CD4-positive, CD25-positive, alpha-beta regulatory T cell (primary cell): ENCODE measurements around the gene PSEN1. TPM values are rescaled to one million over a fixed set of nuclear protein-coding genes. Genes with fewer than 3 reads are reported as not detected.

ENCODE experiments used
- ATAC-seq, 2 donors: fragments of 150-1000 bp; cut with Tn5 transposase; one replicate each; pipeline ENCODE4 v1.10.0; 2021; ENCODE audit warnings: low read depth in 2 of 2, moderate number of reproducible peaks in 2 of 2, moderate library complexity in 1 of 2
- DNase-seq, 3 donors: peaks; one replicate each; pipeline versions ENCODE4 v3.0.0 to v3.0.0-alpha.2; 2012 to 2022; ENCODE audit warnings: mixed read lengths in 1 of 3
- H3K27ac ChIP-seq: one replicate; pipeline ENCODE4 v1.7.0; 2013; ENCODE audit warnings: mild to moderate bottlenecking, low read length; ENCODE audit not compliant: insufficient read depth, poor library complexity, severe bottlenecking
- H3K27me3 ChIP-seq: one replicate; pipeline ENCODE4 v1.7.0; 2013; ENCODE audit warnings: low read length; ENCODE audit not compliant: control insufficient read depth, insufficient read depth
- H3K36me3 ChIP-seq: one replicate; pipeline ENCODE4 v1.7.0; 2013; ENCODE audit warnings: mild to moderate bottlenecking, low read length, moderate library complexity; ENCODE audit not compliant: control insufficient read depth, insufficient read depth
- H3K4me1 ChIP-seq: 2 replicates; pipeline ENCODE4 v1.7.0; 2013; ENCODE audit warnings: mild to moderate bottlenecking, low read length; ENCODE audit not compliant: insufficient read depth, control insufficient read depth, poor library complexity, severe bottlenecking
- H3K4me3 ChIP-seq: one replicate; pipeline ENCODE4 v1.7.0; 2013; ENCODE audit warnings: low read depth, mild to moderate bottlenecking, low read length, moderate library complexity
- H3K9me3 ChIP-seq, 2 experiments: 1 replicate in 1 of 2; 2 replicates in 1 of 2; pipeline ENCODE4 v1.7.0; 2013; ENCODE audit warnings: low read length in 2 of 2, mild to moderate bottlenecking in 1 of 2, moderate library complexity in 1 of 2; ENCODE audit not compliant: control insufficient read depth in 2 of 2
- H3K27ac Mint-ChIP-seq, 3 donors: one replicate each; pipeline ENCODE4 v1.8.0; 2020 to 2022; ENCODE audit warnings: mild to moderate bottlenecking in 3 of 3, mixed read lengths in 3 of 3, moderate library complexity in 2 of 3
- H3K27me3 Mint-ChIP-seq: one replicate; pipeline ENCODE4 v1.8.0; 2022; ENCODE audit warnings: mild to moderate bottlenecking, mixed read lengths
- H3K36me3 Mint-ChIP-seq: one replicate; pipeline ENCODE4 v1.8.0; 2020; ENCODE audit warnings: mixed read lengths
- H3K4me1 Mint-ChIP-seq, 4 donors: one replicate each; pipeline ENCODE4 v1.8.0; 2020 to 2022; ENCODE audit warnings: mixed read lengths in 4 of 4, mild to moderate bottlenecking in 1 of 4
- H3K4me3 Mint-ChIP-seq, 4 donors: one replicate each; pipeline ENCODE4 v1.8.0; 2020 to 2022; ENCODE audit warnings: mild to moderate bottlenecking in 4 of 4, mixed read lengths in 4 of 4, moderate library complexity in 3 of 4
- H3K9me3 Mint-ChIP-seq, 7 donors: one replicate each; pipeline ENCODE4 v1.8.0; 2020 to 2022; ENCODE audit warnings: mixed read lengths in 7 of 7, mild to moderate bottlenecking in 3 of 7, moderate library complexity in 2 of 7
- polyA plus RNA-seq, 4 donors: library from polyadenylated mRNA; unstranded; fragments of 300-500 nt; fragmentation: Illumina TruSeq; gene quantifications; one replicate each; pipeline ENCODE4 v1.2.3, GENCODE V29; 2021
- total RNA-seq: library from RNA; stranded (reverse); gene quantifications from one replicate; pipeline ENCODE4 v1.2.3, GENCODE V29; 2022

Gene PSEN1
- total and polyA plus RNA-seq, 5 donors from 2014 or later = 36.6 to 47.5 (median 44.0) TPM

DNA sequence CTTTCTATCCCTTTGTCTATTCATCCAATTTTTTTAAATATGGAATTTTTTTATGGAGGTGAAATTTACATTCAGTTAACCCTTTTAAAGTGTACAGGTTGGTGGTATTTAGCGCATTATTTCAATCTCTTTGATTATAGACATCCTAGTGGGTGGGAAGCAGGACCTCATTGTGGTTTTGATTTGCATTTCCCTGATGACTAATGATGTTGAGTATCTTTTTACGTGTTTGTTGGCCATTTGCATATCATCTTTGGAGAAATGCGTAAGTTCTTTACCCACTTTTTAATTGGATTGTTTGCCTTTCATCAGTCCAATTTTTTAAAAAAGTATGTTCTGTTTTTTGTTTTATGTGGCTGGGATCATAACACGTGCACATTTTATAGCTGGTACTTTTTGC, 121.8 kb downstream of the PSEN1 start:
- no peak overlapping the region for H3K27ac ChIP-seq
- no peaks in the 10 kb centered on the region for H3K9me3 Mint-ChIP-seq
- peaks cover 0 to 3% (median 0%) of the 10 kb centered on the region in 4 donors for H3K4me1 Mint-ChIP-seq
- H3K4me3 ChIP-seq = no peak overlapping the region
- no peak overlapping the region for H3K4me3 Mint-ChIP-seq
- no peak overlapping the region for H3K27ac Mint-ChIP-seq
- H3K4me1 ChIP-seq = no peaks in the 10 kb centered on the region
- no peaks in the 10 kb centered on the region for H3K9me3 ChIP-seq
- peaks cover 4% of the 10 kb centered on the region for H3K27me3 Mint-ChIP-seq
- H3K27me3 ChIP-seq = no peaks in the 10 kb centered on the region
- no peaks in the 10 kb centered on the region for H3K36me3 Mint-ChIP-seq
- ATAC-seq (no peak), DNase-seq (no peak)
- H3K36me3 ChIP-seq = no peaks in the 10 kb centered on the region

DNA sequence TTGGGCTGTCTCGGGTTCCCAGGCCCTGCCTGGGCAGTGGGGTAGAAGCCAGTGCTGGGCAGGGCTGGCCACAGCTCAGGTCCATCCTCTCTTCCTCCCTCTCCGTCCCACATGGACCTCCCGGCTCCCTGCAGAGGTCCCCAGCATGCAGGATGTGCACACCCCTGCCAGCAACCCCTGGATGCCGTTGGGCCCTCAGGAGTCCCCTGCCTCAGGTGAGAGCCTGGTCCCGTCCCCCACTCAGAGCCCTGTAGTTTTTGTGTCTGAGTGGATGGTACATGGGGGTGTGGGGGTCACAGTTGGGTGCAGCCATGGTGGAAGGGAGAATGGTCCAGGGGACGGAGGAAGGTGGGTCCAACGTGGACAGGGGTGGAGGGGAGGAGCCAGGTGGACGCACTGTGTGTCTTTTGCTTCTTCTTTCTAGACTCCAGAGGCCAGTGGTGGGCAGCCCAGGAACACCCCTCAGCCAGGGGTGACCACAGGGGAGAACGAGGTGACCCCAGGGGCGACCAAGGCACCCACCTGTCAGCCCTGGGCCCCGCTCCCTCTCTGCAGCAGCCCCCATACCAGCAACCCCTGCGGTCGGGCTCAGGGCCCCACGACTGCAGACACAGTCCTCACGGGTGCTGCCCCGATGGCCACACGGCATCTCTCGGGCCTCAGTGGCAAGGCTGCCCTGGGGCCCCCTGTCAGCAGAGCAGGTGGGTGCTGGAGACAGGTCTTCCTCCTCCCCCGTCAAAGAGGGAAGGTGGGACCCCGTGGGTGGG, 122.7 kb downstream of the PSEN1 start:
- Mint-ChIP-seq H3K9me3 (no peaks in the 10 kb centered on the region), H3K4me3 (no peak overlapping the region), H3K27me3 (peaks cover 4% of the 10 kb centered on the region), H3K36me3 (no peaks in the 10 kb centered on the region), H3K27ac (no peak overlapping the region), H3K4me1 (peaks cover 0 to 3% (median 0%) of the 10 kb centered on the region in 4 donors)
- no peaks in the 10 kb centered on the region for H3K4me1 ChIP-seq
- H3K4me3 ChIP-seq = no peak overlapping the region
- no peaks in the 10 kb centered on the region for H3K27me3 ChIP-seq
- H3K9me3 ChIP-seq = no peaks in the 10 kb centered on the region
- ATAC-seq (no peak), DNase-seq (no peak)
- H3K27ac ChIP-seq = no peak overlapping the region
- no peaks in the 10 kb centered on the region for H3K36me3 ChIP-seq

- H3K4me3 ChIP-seq = no peak overlapping the region
- no peaks in the 10 kb centered on the region for H3K36me3 Mint-ChIP-seq
- no peak overlapping the region for H3K4me3 Mint-ChIP-seq
- DNase-seq = no peak
- no peaks in the 10 kb centered on the region for H3K9me3 ChIP-seq
- no peak for ATAC-seq
- no peaks in the 10 kb centered on the region for H3K36me3 ChIP-seq
- no peaks in the 10 kb centered on the region for H3K4me1 ChIP-seq
- H3K9me3 Mint-ChIP-seq = peaks cover 0 to 1% (median 0%) of the 10 kb centered on the region in 7 donors
- H3K4me1 Mint-ChIP-seq = peaks cover 0 to 3% (median 0%) of the 10 kb centered on the region in 4 donors
- no peak overlapping the region for H3K27ac Mint-ChIP-seq
- peaks cover 4% of the 10 kb centered on the region for H3K27me3 Mint-ChIP-seq
- no peak overlapping the region for H3K27ac ChIP-seq
- no peaks in the 10 kb centered on the region for H3K27me3 ChIP-seq
Observed at GRCh38 chr14:73259837-73260236, 123.5 kb downstream of the PSEN1 start.

GRCh38 chr14:73260574-73260973, 124.3 kb downstream of the PSEN1 start:
- no peak for DNase-seq
- H3K36me3 Mint-ChIP-seq = no peaks in the 10 kb centered on the region
- Histone ChIP-seq H3K27ac (no peak overlapping the region), H3K36me3 (no peaks in the 10 kb centered on the region), H3K4me1 (no peaks in the 10 kb centered on the region), H3K27me3 (no peaks in the 10 kb centered on the region), H3K4me3 (no peak overlapping the region), H3K9me3 (no peaks in the 10 kb centered on the region)
- ATAC-seq = no peak
- H3K9me3 Mint-ChIP-seq = peaks cover 0 to 1% (median 0%) of the 10 kb centered on the region in 7 donors
- no peak overlapping the region for H3K4me3 Mint-ChIP-seq
- H3K27me3 Mint-ChIP-seq = peaks cover 4% of the 10 kb centered on the region
- H3K27ac Mint-ChIP-seq = no peak overlapping the region
- peaks cover 0 to 3% (median 0%) of the 10 kb centered on the region in 4 donors for H3K4me1 Mint-ChIP-seq

- no peak for DNase-seq
- peaks cover 4% of the 10 kb centered on the region for H3K27me3 Mint-ChIP-seq
Observed at GRCh38 chr14:73261075-73261474, 124.8 kb downstream of the PSEN1 start.

DNA sequence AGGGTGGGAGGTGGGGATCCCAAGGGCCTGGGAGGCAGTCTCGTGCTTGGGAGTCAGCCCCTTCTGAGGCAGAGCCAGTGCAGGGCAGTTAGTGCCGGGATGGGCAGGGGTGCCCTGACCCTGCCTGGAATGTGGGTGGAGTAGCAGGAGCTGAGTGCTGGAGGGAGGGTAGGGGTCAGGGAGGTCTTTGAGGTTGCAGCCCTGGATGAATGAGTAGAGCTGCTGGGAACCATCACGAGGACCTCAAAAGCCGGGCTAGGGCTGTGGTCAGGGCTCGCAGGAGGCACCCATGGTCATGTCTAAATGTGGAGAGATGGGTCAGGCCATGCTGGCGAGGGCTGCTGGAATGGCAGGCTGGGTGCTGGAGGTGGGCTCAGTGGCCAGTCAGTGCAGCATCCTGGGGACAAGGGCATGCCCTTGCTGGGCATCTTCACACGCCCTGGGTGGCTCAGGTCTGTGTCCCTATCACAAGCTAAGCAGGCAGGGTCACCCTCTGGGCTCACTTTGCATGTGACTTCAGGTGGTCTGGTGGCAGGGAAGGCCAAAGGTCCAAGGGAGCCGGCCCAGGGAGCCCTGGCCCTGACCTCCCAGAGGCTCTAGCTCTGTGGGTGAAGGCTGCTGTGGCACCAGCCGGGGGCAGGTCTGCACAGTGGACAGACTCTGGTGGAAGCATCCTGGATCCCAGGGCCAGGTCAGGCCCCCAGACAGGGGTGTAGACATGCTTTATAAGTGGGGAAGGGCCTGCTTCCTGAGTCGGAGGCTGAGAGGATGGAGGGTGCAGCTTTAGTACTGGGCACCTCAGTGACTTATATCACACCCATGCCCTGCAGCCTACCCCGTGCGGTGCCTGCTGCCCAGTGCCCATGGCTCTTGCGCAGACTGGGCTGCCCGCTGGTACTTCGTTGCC, 125.5 kb downstream of the PSEN1 start:
- ATAC-seq (no peak), DNase-seq (no peak)
- Histone ChIP-seq H3K36me3 (no peaks in the 10 kb centered on the region), H3K27me3 (no peaks in the 10 kb centered on the region), H3K4me3 (no peak overlapping the region), H3K27ac (no peak overlapping the region), H3K4me1 (no peaks in the 10 kb centered on the region), H3K9me3 (no peaks in the 10 kb centered on the region)
- Mint-ChIP-seq H3K27ac (no peak overlapping the region), H3K4me1 (peaks cover 0 to 3% (median 0%) of the 10 kb centered on the region in 4 donors), H3K27me3 (peaks cover 4% of the 10 kb centered on the region), H3K9me3 (peaks cover 0 to 1% (median 0%) of the 10 kb centered on the region in 7 donors), H3K4me3 (no peak overlapping the region), H3K36me3 (no peaks in the 10 kb centered on the region)

More at GRCh38 chr14:73261075-73261474, 124.8 kb downstream of the PSEN1 start:
- no peaks in the 10 kb centered on the region for H3K9me3 ChIP-seq
- no peak overlapping the region for H3K27ac Mint-ChIP-seq
- H3K27me3 ChIP-seq = no peaks in the 10 kb centered on the region
- no peaks in the 10 kb centered on the region for H3K36me3 ChIP-seq
- H3K4me1 ChIP-seq = no peaks in the 10 kb centered on the region
- H3K4me3 Mint-ChIP-seq = no peak overlapping the region
- no peaks in the 10 kb centered on the region for H3K36me3 Mint-ChIP-seq
- no peak overlapping the region for H3K27ac ChIP-seq
- H3K4me1 Mint-ChIP-seq = peaks cover 0 to 3% (median 0%) of the 10 kb centered on the region in 4 donors
- no peak for ATAC-seq
- peaks cover 0 to 1% (median 0%) of the 10 kb centered on the region in 7 donors for H3K9me3 Mint-ChIP-seq
- H3K4me3 ChIP-seq = no peak overlapping the region

- H3K4me3 ChIP-seq = no peak overlapping the region
- H3K27me3 Mint-ChIP-seq = peaks cover 4% of the 10 kb centered on the region
- no peak overlapping the region for H3K27ac ChIP-seq
- no peaks in the 10 kb centered on the region for H3K27me3 ChIP-seq
- ATAC-seq (no peak), DNase-seq (no peak)
- H3K9me3 Mint-ChIP-seq = peaks cover 0 to 1% (median 0%) of the 10 kb centered on the region in 7 donors
- no peaks in the 10 kb centered on the region for H3K9me3 ChIP-seq
- H3K4me3 Mint-ChIP-seq = no peak overlapping the region
- H3K36me3 ChIP-seq = no peaks in the 10 kb centered on the region
- H3K4me1 Mint-ChIP-seq = peaks cover 0 to 3% (median 0%) of the 10 kb centered on the region in 4 donors
- no peaks in the 10 kb centered on the region for H3K4me1 ChIP-seq
- H3K36me3 Mint-ChIP-seq = no peaks in the 10 kb centered on the region
- H3K27ac Mint-ChIP-seq = no peak overlapping the region
Observed at GRCh38 chr14:73262427-73263183, 126.3 kb downstream of the PSEN1 start.
